Middle frontal gyrus (tissue), 1 donor: ENCODE results near the gene SLC16A5.

ENCODE experiments used
- DNase-seq: peaks from one replicate; pipeline ENCODE4 v3.0.0-alpha.2; 2015; ENCODE audit warnings: low spot score; ENCODE audit errors: extremely low spot score

The SLC16A5 gene

GRCh38 chr17:75084039-75084660 lies 3.6 kb upstream of the SLC16A5 start:
- DNase-seq: no peak

DNA sequence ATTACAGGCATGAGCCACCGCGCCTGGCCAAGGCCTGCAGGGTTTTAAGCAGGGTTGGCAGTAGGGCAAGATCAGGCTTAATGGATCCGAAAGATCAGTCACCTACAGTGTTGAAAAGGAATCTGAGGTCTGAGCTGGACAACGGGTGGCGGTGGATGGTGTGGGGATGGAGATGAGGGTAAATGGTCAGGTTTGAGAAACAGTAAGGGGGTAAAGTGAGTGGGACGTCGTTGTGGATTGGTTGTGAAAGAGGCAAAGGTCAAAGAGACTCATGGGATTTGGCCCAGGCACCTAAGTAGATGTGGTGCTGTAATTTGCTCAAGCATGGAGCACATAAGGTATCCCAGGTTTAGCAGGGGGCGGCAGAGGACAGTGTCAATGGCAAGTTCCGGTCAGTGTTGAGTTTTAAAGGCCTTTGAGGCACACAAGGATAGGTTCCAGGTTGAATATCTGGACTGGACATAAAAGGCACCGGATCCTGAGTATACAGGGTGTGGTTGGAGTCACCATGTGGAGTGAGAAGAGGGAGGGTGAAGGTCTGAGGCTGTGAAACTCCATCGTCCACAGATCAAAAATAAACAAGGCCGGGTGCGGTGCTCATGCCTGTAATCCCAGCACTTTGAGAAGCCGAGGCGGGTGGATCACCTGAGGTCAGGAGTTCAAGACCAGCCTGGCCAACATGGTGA lies 1.1 kb upstream of the SLC16A5 start:
- no peak for DNase-seq

- no peak for DNase-seq
Measured at GRCh38 chr17:75087182-75087557, 584 bp upstream of the SLC16A5 start.

- DNase-seq: no peak
Measured at GRCh38 chr17:75088465-75089417, 987 bp downstream of the SLC16A5 start.

GRCh38 chr17:75090871-75091854 lies 3.4 kb downstream of the SLC16A5 start:
- DNase-seq: no peak

GRCh38 chr17:75091855-75092327 lies 4.1 kb downstream of the SLC16A5 start:
- DNase-seq: no peak

- DNase-seq: no peak
Measured at GRCh38 chr17:75093548-75094158, 5.9 kb downstream of the SLC16A5 start.

DNA sequence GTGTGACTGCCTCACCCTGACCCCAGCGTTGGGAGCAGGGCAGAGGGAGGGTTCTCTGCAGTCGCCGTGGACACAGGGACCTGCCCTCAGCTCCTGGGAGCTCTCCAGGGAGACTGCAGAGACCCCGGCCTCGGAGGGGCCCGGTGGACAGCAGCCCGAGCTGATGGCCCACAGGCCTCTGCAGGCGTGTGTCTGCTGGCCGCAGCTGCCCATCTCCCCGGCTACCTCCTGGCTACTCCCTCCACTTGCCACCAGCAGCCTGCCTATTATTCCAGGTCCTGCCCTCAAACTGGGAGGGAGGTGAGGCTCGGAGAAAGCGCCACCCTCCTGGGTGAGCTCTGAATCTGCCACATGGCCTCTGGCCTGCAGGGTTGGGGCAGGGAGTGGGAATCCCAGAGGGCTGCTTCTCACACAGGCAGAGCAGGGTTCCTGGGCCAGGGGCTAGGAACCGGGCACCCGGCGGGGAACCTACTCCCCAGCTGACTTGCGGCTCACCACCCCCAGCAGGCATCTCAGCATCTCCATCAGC lies 7.2 kb downstream of the SLC16A5 start:
- no peak for DNase-seq

DNA sequence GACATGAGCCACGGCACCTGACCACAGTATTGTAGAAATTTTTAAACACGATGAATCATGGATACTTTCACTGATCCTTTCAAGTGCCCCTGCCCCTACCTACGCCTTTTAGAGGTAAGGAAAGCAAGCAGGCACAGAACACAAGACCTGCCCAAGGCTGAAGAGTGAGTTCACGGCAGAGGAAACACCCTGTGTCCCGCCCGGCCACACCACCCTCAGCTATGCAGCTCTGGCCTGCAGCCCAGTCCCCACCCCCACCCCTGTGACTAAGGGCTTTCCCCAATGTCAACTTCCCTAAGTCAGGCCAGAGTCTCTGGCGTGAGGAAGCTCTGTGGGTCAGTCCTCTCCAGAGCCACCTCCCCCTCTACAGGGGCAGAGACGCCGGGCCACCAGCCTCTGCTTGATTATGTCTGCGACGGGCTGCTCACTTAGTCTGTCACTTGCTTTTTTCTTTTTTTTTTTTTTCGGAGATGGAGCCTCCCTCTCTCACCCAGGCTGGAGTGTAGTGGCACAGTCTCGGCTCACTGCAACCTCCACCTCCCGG lies 8.4 kb downstream of the SLC16A5 start:
- no peak for DNase-seq

GRCh38 chr17:75097865-75098264 lies 10.1 kb downstream of the SLC16A5 start:
- DNase-seq: no peak

GRCh38 chr17:75098861-75099260 lies 11.1 kb downstream of the SLC16A5 start:
- no peak for DNase-seq

GRCh38 chr17:75099881-75100595 lies 12.3 kb downstream of the SLC16A5 start:
- DNase-seq: no peak

- no peak for DNase-seq
Measured at GRCh38 chr17:75102385-75102821, 14.6 kb downstream of the SLC16A5 start.

GRCh38 chr17:75103601-75104554 lies 16.1 kb downstream of the SLC16A5 start:
- no peak for DNase-seq

- no peak for DNase-seq
Measured at GRCh38 chr17:75105126-75106080, 17.6 kb downstream of the SLC16A5 start.

- DNase-seq: no peak
Measured at GRCh38 chr17:75108193-75108592, 20.4 kb downstream of the SLC16A5 start.

DNA sequence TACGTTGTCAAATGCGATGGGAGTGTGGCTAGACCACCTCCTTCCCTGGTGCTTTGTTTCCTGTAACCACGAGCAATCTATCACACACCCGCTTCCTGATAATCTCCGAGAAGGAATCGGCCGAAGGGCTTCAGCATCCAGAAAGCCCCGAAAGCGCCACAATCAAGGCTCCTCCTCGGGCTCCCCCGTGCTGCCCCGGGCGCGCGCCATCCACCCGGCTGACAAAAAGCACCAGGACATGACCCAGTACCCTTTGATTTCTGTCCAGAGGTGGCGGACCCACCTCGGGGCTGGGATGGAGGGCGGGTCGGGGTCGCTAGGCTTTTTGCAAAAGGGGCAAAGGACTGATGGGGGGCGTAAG lies 21.3 kb downstream of the SLC16A5 start:
- no peak for DNase-seq
